ENCODE results near the gene PROM1.

GRCh38 chr4:15931451-15932210 lies 152.2 kb downstream of the PROM1 start:
- TF ChIP-seq CTCF (IDR thresholded peaks at IDR 0.05 in 2 of 3, conservative IDR thresholded peaks at IDR 0.05 in 1 of 3; ENCODE audit: insufficient read depth in 2 of 3, low read depth in 1 of 3, low read length in 3 of 3) (no peak), SMAD4 (CRISPR knock-in tag; conservative IDR thresholded peaks at IDR 0.05) (no peak), RBM15 (IDR thresholded peaks at IDR 0.05; ENCODE audit: insufficient read depth, low read length) (no peak), CAMTA2 (CRISPR knock-in tag; conservative IDR thresholded peaks at IDR 0.05) (no peak), EP300 (IDR thresholded peaks at IDR 0.05; ENCODE audit: low read length) (no peak), BRF2 (IDR thresholded peaks at IDR 0.05; ENCODE audit: borderline replicate concordance, insufficient read depth, insufficient read length) (no peak), RCOR1 (IDR thresholded peaks at IDR 0.05; ENCODE audit: borderline replicate concordance in 1 of 2, low read depth in 2 of 2, low read length in 2 of 2) (no peak), ZKSCAN3 (CRISPR knock-in tag; IDR thresholded peaks at IDR 0.05) (no peak), NR2C2 (CRISPR knock-in tag; IDR thresholded peaks at IDR 0.05) (no peak), NR2C2 (tag; IDR thresholded peaks at IDR 0.05) (no peak), ATF3 (IDR thresholded peaks at IDR 0.05) (no peak), ATF3 (CRISPR knock-in tag; conservative IDR thresholded peaks at IDR 0.05) (no peak), NR1H2 (CRISPR knock-in tag; IDR thresholded peaks at IDR 0.05) (no peak), ZBTB34 (CRISPR knock-in tag; IDR thresholded peaks at IDR 0.05) (no peak), ZNF785 (CRISPR knock-in tag; IDR thresholded peaks at IDR 0.05) (no peak), MTA1 (IDR thresholded peaks at IDR 0.05; ENCODE audit: borderline replicate concordance) (no peak)

Measured in K562 (cell line).